Kidney epithelial cell (primary cell): ENCODE results near the gene PAGE4. TPM values are rescaled to one million over a fixed set of nuclear protein-coding genes. Genes with fewer than 3 reads are reported as not detected.

Source experiments
- DNase-seq: peaks from one replicate; pipeline ENCODE4 v3.0.0-alpha.2; 2010; ENCODE audit warnings: low read depth
- H3K27me3 ChIP-seq: 2 replicates; pipeline ENCODE4 v1.6.0; 2011; ENCODE audit warnings: low read length; ENCODE audit not compliant: control insufficient read depth, insufficient read depth
- H3K36me3 ChIP-seq: 2 replicates; pipeline ENCODE4 v1.5.1; 2011; ENCODE audit warnings: low read length; ENCODE audit not compliant: control insufficient read depth, insufficient read depth
- H3K4me3 ChIP-seq: 2 replicates; pipeline ENCODE4 v1.5.1; 2011; ENCODE audit warnings: low read depth, mild to moderate bottlenecking, control low read depth, low read length
- total RNA-seq: library from RNA; depleted of rRNA; stranded (reverse); fragments of >200 nt; gene quantifications from 2 replicates; pipeline ENCODE4 v1.2.3, GENCODE V29; 2015
- TF ChIP-seq, protein P1 (sequence below): IDR thresholded peaks from 2 replicates; pipeline ENCODE4 v1.5.1; 2011; ENCODE audit warnings: mild to moderate bottlenecking, moderate library complexity, low read length, control low read depth, inconsistent platforms; ENCODE audit not compliant: insufficient read depth, poor library complexity, severe bottlenecking

PAGE4 gene
- total RNA-seq, 1 donor from 2014 or later, result not detected

GRCh38 chrX:49876750-49877149 is 47.6 kb downstream of the PAGE4 start:
- Histone ChIP-seq H3K27me3 (no peaks in the 10 kb centered on the region), H3K36me3 (no peaks in the 10 kb centered on the region), H3K4me3 (no peak overlapping the region)
- TF ChIP-seq, protein P1, sequence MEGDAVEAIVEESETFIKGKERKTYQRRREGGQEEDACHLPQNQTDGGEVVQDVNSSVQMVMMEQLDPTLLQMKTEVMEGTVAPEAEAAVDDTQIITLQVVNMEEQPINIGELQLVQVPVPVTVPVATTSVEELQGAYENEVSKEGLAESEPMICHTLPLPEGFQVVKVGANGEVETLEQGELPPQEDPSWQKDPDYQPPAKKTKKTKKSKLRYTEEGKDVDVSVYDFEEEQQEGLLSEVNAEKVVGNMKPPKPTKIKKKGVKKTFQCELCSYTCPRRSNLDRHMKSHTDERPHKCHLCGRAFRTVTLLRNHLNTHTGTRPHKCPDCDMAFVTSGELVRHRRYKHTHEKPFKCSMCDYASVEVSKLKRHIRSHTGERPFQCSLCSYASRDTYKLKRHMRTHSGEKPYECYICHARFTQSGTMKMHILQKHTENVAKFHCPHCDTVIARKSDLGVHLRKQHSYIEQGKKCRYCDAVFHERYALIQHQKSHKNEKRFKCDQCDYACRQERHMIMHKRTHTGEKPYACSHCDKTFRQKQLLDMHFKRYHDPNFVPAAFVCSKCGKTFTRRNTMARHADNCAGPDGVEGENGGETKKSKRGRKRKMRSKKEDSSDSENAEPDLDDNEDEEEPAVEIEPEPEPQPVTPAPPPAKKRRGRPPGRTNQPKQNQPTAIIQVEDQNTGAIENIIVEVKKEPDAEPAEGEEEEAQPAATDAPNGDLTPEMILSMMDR, result peak; percentile 45
- no peak for DNase-seq

DNA sequence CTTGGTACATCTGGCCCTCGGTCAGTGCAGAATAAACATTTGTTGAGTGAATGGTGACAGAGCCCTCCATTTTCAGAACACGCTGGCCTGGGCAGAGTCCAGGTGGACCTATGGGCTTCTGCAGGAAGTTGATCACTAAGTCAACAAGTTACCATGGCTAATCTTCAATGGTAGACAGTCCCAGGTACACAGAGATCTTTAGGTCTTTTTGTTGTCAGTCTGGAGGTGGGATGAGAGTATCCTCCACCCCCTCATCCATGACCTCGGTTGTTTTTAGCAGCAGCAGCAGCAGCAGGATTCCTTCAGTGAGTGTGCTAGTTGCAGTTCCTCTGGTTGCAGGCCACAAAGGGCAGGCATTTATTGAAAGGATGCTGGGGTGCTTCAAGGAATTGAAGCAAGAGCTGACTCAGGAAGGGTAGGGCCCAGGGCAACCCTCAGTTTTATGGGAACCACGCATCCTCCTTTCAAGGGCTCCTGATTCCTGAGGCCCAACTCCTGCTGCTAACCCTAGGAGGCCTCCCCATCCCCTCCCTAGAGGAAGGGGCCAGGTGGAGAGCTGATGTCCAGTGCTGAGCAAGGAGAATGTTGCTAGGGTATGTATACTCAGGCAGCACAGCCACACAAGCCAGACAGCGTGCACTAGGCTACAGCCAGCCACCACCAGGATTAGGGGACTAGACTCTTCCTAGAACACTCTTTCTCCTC is 48.4 kb downstream of the PAGE4 start:
- TF ChIP-seq, protein P1, result no peak
- Histone ChIP-seq H3K27me3 (no peaks in the 10 kb centered on the region), H3K36me3 (no peaks in the 10 kb centered on the region), H3K4me3 (no peak overlapping the region)
- no peak for DNase-seq

GRCh38 chrX:49878128-49878833 is 49.2 kb downstream of the PAGE4 start:
- no peaks in the 10 kb centered on the region for H3K36me3 ChIP-seq
- TF ChIP-seq, protein P1, result no peak
- peak overlapping the region; percentile 61 for H3K4me3 ChIP-seq
- no peaks in the 10 kb centered on the region for H3K27me3 ChIP-seq
- DNase-seq, result no peak

- Histone ChIP-seq H3K4me3 (peak within 1 kb of the TSS; percentile 61), H3K36me3 (no peaks in the 10 kb centered on the region), H3K27me3 (no peaks in the 10 kb centered on the region)
- DNase-seq, result peak; percentile 34
- TF ChIP-seq, protein P1, result peak; percentile 56
Observed at GRCh38 chrX:49878834-49879655, 49.9 kb downstream of the PAGE4 start, which contains the start of gene USP27X. TSS of gene USP27X (plus strand) at chrX:49879484. CDS start at chrX:49880308, 824 bp downstream.

GRCh38 chrX:49879656-49880277 is 50.7 kb downstream of the PAGE4 start:
- peak overlapping the region; percentile 61 for H3K4me3 ChIP-seq
- TF ChIP-seq, protein P1, result no peak
- H3K36me3 ChIP-seq, result no peaks in the 10 kb centered on the region
- no peaks in the 10 kb centered on the region for H3K27me3 ChIP-seq
- DNase-seq, result no peak
